Measurements from ENCODE around the gene ACOXL.

GRCh38 chr2:110978756-110979470 lies 246.5 kb downstream of the ACOXL start:
- TF ChIP-seq POLR2AphosphoS5 (IDR thresholded peaks at IDR 0.05; ENCODE audit: low read depth, low read length) (no peak), POLR2A (IDR thresholded peaks at IDR 0.05; ENCODE audit: low read depth, low read length) (no peak)
